ENCODE measurements around the gene ADD1. TPM values are rescaled to one million over a fixed set of nuclear protein-coding genes. Genes with fewer than 3 reads are reported as not detected.

ADD1 gene
- total and polyA plus RNA-seq, 2 experiments from 2014 or later: 175 to 219 TPM

- in situ Hi-C loops (cut with MboI): no loop called here
- TF ChIP-seq EZH2phosphoT487 (IDR thresholded peaks at IDR 0.05; ENCODE audit: insufficient read depth, low read depth) (no peak), EZH2 (IDR thresholded peaks at IDR 0.05; ENCODE audit: insufficient read depth, poor library complexity, severe bottlenecking) (no peak)
- no peaks in the 10 kb centered on the region for H3K9me3 ChIP-seq (ENCODE audit: low read depth)
- peaks cover 17% of the 10 kb centered on the region; the same call in 1 of the 2 replicates for H3F3A ChIP-seq (ENCODE audit: insufficient read depth)
- no peaks in the 10 kb centered on the region for H4K20me1 ChIP-seq (ENCODE audit: insufficient read depth)
- peaks cover 12% of the 10 kb centered on the region; the same call in 1 of the 2 replicates for H3K79me2 ChIP-seq (ENCODE audit: insufficient read depth)
- no peaks in the 10 kb centered on the region for H3K27me3 ChIP-seq (replicated peaks; ENCODE audit: insufficient read depth)
- H2AFZ ChIP-seq: peak overlapping the region; percentile 68
- peaks cover 14% of the 10 kb centered on the region for H3K4me1 ChIP-seq (ENCODE audit: insufficient read depth)
- H3K4me3 ChIP-seq: no peak overlapping the region
- H3K4me2 ChIP-seq (ENCODE audit: unreplicated experiment): peak overlapping the region; percentile 15
- 32 to 44% methylated on average over 8 of the region's 8 CpGs for WGBS, 2 experiments (ENCODE audit: low coverage in 1 of 2, low lambda C conversion rate in 2 of 2, missing lambda C conversion rate in 2 of 2)
- H3K9ac ChIP-seq: peak overlapping the region; percentile 38; the same call in 1 of the 2 replicates
- no peaks in the 10 kb centered on the region; the same call in 1 of the 2 replicates for H3K36me3 ChIP-seq (ENCODE audit: low read depth)
- H3K9me2 ChIP-seq (ENCODE audit: insufficient read depth): no peaks in the 10 kb centered on the region
- peak; percentile 68 for DNase-seq
- peak overlapping the region; percentile 38 for H3K27ac ChIP-seq
Measured at GRCh38 chr4:2837904-2838496, 5.6 kb upstream of the ADD1 start.

DNA sequence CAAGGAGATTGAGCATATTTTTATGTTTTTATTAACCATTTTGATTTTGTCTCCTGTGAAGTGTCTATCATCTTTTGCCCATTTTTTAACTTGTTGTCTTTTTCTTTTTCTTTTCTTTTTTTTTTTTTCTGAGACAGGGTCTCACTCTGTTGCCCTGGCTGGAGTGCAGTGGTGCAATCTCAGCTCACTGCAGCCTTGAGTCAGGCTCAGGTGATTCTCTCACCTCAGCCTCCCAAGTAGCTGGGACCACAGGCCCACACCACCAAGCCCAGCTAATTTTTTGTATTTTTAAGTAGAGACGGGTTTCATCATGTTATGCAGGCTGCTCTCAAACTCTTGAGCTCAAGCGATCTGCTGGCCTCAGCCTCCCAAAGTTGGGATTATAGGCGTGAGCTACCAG, 4.6 kb upstream of the ADD1 start:
- Histone ChIP-seq H3K4me1 (ENCODE audit: insufficient read depth) (peaks cover 14% of the 10 kb centered on the region), H3K9me2 (ENCODE audit: insufficient read depth) (no peaks in the 10 kb centered on the region), H3K27me3 (replicated peaks; ENCODE audit: insufficient read depth) (no peaks in the 10 kb centered on the region), H3K4me2 (ENCODE audit: unreplicated experiment) (no peak overlapping the region), H3K79me2 (ENCODE audit: insufficient read depth) (peaks cover 14% of the 10 kb centered on the region), H2AFZ (no peak overlapping the region), H3F3A (ENCODE audit: insufficient read depth) (peaks cover 17% of the 10 kb centered on the region; the same call in 1 of the 2 replicates), H3K36me3 (ENCODE audit: low read depth) (no peaks in the 10 kb centered on the region), H4K20me1 (ENCODE audit: insufficient read depth) (no peaks in the 10 kb centered on the region), H3K27ac (no peak overlapping the region), H3K9ac (no peak overlapping the region), H3K9me3 (ENCODE audit: low read depth) (no peaks in the 10 kb centered on the region), H3K4me3 (no peak overlapping the region)
- no peak for DNase-seq
- TF ChIP-seq EZH2phosphoT487 (IDR thresholded peaks at IDR 0.05; ENCODE audit: insufficient read depth, low read depth) (no peak), EZH2 (IDR thresholded peaks at IDR 0.05; ENCODE audit: insufficient read depth, poor library complexity, severe bottlenecking) (no peak)
- WGBS, 2 experiments (ENCODE audit: low coverage in 1 of 2, low lambda C conversion rate in 2 of 2, missing lambda C conversion rate in 2 of 2): 95 to 98% methylated on average over 3 of the region's 3 CpGs
- in situ Hi-C loops (cut with MboI): no loop called here

DNA sequence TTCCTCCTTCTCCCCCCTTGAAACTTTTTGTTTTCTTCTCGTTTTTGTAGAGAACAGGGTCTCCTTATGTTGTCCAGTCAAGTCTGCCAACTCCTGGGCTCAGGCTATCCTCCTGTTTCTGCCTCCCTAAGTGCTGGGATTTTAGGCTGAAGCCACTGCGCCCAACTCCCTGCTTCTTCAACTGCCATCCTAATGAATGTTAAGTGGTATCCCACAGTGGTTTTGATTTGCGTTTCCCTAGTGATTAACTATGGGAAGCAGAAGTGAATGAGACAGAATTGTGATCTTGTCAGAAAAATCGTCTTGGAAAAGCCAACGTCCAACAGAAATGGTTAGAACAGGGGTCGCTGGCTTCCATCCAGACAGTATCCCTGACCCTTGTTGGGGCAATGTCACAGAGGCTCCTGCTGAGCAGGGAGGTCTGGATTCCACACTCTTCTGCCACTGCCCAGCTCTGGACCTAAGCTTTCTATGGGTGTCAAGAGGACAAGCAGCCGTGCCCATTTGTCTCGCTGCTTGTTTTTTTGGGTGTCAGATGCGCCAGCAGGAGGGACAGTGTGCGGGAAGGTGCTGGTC, 869 bp upstream of the ADD1 start:
- H3K27ac ChIP-seq: peak overlapping the region; percentile 53
- TF ChIP-seq EZH2phosphoT487 (IDR thresholded peaks at IDR 0.05; ENCODE audit: insufficient read depth, low read depth) (no peak), EZH2 (IDR thresholded peaks at IDR 0.05; ENCODE audit: insufficient read depth, poor library complexity, severe bottlenecking) (no peak)
- DNase-seq: peak; percentile 33
- no peaks in the 10 kb centered on the region for H3K36me3 ChIP-seq (ENCODE audit: low read depth)
- H3K4me2 ChIP-seq (ENCODE audit: unreplicated experiment): peak overlapping the region; percentile 82
- no peaks in the 10 kb centered on the region for H3K27me3 ChIP-seq (replicated peaks; ENCODE audit: insufficient read depth)
- peaks cover 19% of the 10 kb centered on the region for H3K4me1 ChIP-seq (ENCODE audit: insufficient read depth)
- H3K9ac ChIP-seq: peak overlapping the region; percentile 92
- in situ Hi-C loops (cut with MboI): no loop called here
- H3K4me3 ChIP-seq: peak overlapping the region; percentile 87
- H3F3A ChIP-seq (ENCODE audit: insufficient read depth): peaks cover 18% of the 10 kb centered on the region; the same call in 1 of the 2 replicates
- peak overlapping the region; percentile 75 for H2AFZ ChIP-seq
- peaks cover 52% of the 10 kb centered on the region for H3K79me2 ChIP-seq (ENCODE audit: insufficient read depth)
- H3K9me2 ChIP-seq (ENCODE audit: insufficient read depth): no peaks in the 10 kb centered on the region
- no peaks in the 10 kb centered on the region for H3K9me3 ChIP-seq (ENCODE audit: low read depth)
- H4K20me1 ChIP-seq (ENCODE audit: insufficient read depth): peaks cover 4% of the 10 kb centered on the region
- WGBS, 2 experiments (ENCODE audit: low coverage in 1 of 2, low lambda C conversion rate in 2 of 2, missing lambda C conversion rate in 2 of 2): 16 to 20% methylated on average over 10 of the region's 10 CpGs

GRCh38 chr4:2843941-2844584, 419 bp downstream of the ADD1 start:
- Histone ChIP-seq H3K27me3 (replicated peaks; ENCODE audit: insufficient read depth) (no peaks in the 10 kb centered on the region), H3K79me2 (ENCODE audit: insufficient read depth) (peaks cover 64% of the 10 kb centered on the region), H3K4me1 (ENCODE audit: insufficient read depth) (peaks cover 16% of the 10 kb centered on the region), H3K36me3 (ENCODE audit: low read depth) (no peaks in the 10 kb centered on the region), H3K9me2 (ENCODE audit: insufficient read depth) (no peaks in the 10 kb centered on the region), H3F3A (ENCODE audit: insufficient read depth) (peaks cover 18% of the 10 kb centered on the region), H3K9me3 (ENCODE audit: low read depth) (no peaks in the 10 kb centered on the region), H3K27ac (peak overlapping the region; percentile 53), H2AFZ (peak overlapping the region; percentile 75), H3K9ac (peak overlapping the region; percentile 92), H3K4me3 (peak overlapping the region; percentile 87), H4K20me1 (ENCODE audit: insufficient read depth) (peaks cover 10% of the 10 kb centered on the region), H3K4me2 (ENCODE audit: unreplicated experiment) (peak overlapping the region; percentile 93)
- TF ChIP-seq EZH2phosphoT487 (IDR thresholded peaks at IDR 0.05; ENCODE audit: insufficient read depth, low read depth) (no peak), EZH2 (IDR thresholded peaks at IDR 0.05; ENCODE audit: insufficient read depth, poor library complexity, severe bottlenecking) (no peak)
- WGBS, 2 experiments (ENCODE audit: low coverage in 1 of 2, low lambda C conversion rate in 2 of 2, missing lambda C conversion rate in 2 of 2): 1 to 2% methylated on average over 23 to 64 of the region's 74 CpGs
- in situ Hi-C loops (cut with MboI): no loop called here
- DNase-seq: peak; percentile 67

All from GM23248 (cell line).